Vagina (tissue), 2 donors: ENCODE measurements around the gene ZNF862. TPM values are rescaled to one million over a fixed set of nuclear protein-coding genes. Genes with fewer than 3 reads are reported as not detected.

Source experiments
- DNase-seq, 2 donors: peaks; one replicate each; pipeline ENCODE4 v3.0.0-alpha.2; 2017; ENCODE audit errors: extremely low spot score in 2 of 2
- H3K27ac ChIP-seq: fragments of 200-600 bp; sonication (generic); one replicate; pipeline ENCODE4 v1.5.1; 2019
- H3K27me3 ChIP-seq: fragments of 200-600 bp; sonication (generic); one replicate; pipeline ENCODE4 v1.5.1; 2019
- H3K36me3 ChIP-seq, 2 donors: fragments of 200-600 bp; sonication (generic); one replicate each; pipeline ENCODE4 v1.5.1; 2017 to 2019
- H3K4me1 ChIP-seq: fragments of 200-600 bp; sonication (generic); one replicate; pipeline ENCODE4 v1.5.1; 2019
- H3K4me3 ChIP-seq, 2 donors: fragments of 200-600 bp; sonication (generic); 1 replicate in 1 of 2; 2 replicates in 1 of 2; pipeline ENCODE4 v1.5.1; 2016 to 2019
- H3K9me3 ChIP-seq: fragments of 200-600 bp; sonication (generic); one replicate; pipeline ENCODE4 v1.5.1; 2019
- POLR2A ChIP-seq, 2 donors: fragments of 450-650 bp; IDR thresholded peaks; one replicate each; pipeline ENCODE4 v1.6.1; 2017; ENCODE audit warnings: antibody characterized with exemption in 2 of 2, mild to moderate bottlenecking in 2 of 2, moderate library complexity in 2 of 2
- POLR2AphosphoS5 ChIP-seq, 2 donors: sonication (generic); formaldehyde crosslinking; IDR thresholded peaks; one replicate each; pipeline ENCODE4 v1.9.0; 2017; ENCODE audit warnings: antibody characterized with exemption in 2 of 2, mild to moderate bottlenecking in 2 of 2, low read depth in 1 of 2; ENCODE audit not compliant: insufficient read depth in 1 of 2
- intact Hi-C: fragments of 100-400 bp; cut with DNase I; formaldehyde crosslinking; loops from one replicate; pipeline ENCODE4 v1.15.1; 2023
- total RNA-seq: library from RNA; depleted of rRNA; stranded (reverse); fragments of >200 nt; gene quantifications from one replicate; pipeline ENCODE4 v1.2.3, GENCODE V29; 2016
- TF ChIP-seq, protein P1 (sequence below), 3 experiments: fragments of 450-650 bp in 2 of 3; fragments of 200-600 bp in 1 of 3; sonication (generic) in 1 of 3; IDR thresholded peaks; one replicate each; pipeline ENCODE4 v1.5.1; 2017 to 2019; ENCODE audit warnings: antibody characterized with exemption in 3 of 3, mild to moderate bottlenecking in 2 of 3, moderate library complexity in 2 of 3

The ZNF862 gene
- total RNA-seq, 1 donor from 2014 or later = 21.1 TPM

DNA sequence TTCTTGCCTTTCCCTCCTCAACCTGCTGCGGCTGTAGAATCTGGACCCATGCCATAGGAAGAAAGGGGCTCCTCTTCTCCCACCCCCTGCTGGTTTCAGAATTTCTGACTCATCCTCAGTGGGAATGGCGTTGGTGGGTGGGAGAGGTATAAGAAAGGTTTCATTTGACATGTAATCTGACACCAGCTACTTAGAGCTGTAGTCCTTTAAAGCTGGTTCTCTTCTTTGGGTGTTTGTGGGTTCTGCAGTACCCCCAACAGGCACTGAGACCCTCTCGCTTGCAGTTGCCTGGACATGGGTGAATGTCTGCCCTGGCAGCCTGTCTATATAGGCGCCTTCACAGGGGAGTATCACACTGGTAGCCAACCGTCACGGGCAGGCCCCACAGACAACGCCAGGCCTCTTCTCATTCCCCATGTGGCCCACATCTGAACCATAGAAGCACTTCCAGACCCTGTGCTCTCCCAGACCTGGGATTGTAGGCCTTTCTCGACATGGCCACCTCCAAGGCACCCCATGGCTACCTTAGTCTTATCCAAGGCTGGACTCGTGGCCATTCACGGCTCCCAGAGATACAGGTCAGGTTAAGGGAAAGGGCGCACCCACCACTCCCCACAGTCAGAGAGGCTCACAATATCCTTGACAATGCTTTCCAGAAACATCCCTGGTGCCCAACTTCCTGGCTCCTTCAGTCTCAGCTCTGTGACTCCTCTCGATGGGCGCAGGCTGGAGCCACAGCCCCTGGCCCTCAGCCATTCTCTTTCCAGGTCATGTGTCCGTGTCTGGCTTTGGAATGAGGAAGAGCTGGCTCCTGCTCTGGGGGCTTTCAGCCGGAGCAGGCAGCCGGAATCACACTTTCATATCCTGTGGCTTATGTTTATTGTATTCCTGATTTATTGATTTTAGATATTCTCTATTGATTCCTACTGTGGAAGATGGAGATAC lies 17.5 kb downstream of the ZNF862 start:
- Histone ChIP-seq H3K27ac (no peak overlapping the region), H3K9me3 (no peaks in the 10 kb centered on the region), H3K4me3 (no peak overlapping the region), H3K36me3 (peaks cover 0 to 5% of the 10 kb centered on the region in 2 donors), H3K27me3 (no peaks in the 10 kb centered on the region), H3K4me1 (peaks cover 16% of the 10 kb centered on the region)
- DNase-seq = no peak
- TF ChIP-seq POLR2A (IDR thresholded peaks at IDR 0.05) (no peak), POLR2AphosphoS5 (IDR thresholded peaks at IDR 0.05; ENCODE audit: insufficient read depth in 1 of 2, low read depth in 1 of 2) (no peak)
- TF ChIP-seq, protein P1, sequence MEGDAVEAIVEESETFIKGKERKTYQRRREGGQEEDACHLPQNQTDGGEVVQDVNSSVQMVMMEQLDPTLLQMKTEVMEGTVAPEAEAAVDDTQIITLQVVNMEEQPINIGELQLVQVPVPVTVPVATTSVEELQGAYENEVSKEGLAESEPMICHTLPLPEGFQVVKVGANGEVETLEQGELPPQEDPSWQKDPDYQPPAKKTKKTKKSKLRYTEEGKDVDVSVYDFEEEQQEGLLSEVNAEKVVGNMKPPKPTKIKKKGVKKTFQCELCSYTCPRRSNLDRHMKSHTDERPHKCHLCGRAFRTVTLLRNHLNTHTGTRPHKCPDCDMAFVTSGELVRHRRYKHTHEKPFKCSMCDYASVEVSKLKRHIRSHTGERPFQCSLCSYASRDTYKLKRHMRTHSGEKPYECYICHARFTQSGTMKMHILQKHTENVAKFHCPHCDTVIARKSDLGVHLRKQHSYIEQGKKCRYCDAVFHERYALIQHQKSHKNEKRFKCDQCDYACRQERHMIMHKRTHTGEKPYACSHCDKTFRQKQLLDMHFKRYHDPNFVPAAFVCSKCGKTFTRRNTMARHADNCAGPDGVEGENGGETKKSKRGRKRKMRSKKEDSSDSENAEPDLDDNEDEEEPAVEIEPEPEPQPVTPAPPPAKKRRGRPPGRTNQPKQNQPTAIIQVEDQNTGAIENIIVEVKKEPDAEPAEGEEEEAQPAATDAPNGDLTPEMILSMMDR (IDR thresholded peaks at IDR 0.05) = no peak
- intact Hi-C loops = no loop called here

DNA sequence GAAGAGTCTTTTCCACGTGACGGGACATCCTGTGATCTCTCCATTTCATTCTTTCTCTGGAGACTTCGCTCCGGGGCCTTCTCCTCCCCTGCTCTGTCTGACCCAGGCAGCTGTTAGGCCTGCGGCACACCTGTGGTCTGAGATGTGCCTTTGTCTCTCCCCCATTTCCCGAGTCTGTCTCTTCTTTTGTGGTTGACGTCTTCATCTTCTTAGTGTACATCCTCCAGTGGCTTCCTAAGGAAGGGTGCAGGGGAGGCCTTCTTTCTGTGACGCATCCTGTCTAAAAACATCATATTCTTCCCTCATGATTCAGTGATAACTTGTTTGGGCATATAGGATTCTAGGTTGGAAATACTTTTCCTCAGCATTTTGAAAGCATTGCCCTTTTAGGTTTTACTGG lies 18.4 kb downstream of the ZNF862 start:
- DNase-seq = no peak
- Histone ChIP-seq H3K27ac (no peak overlapping the region), H3K9me3 (no peaks in the 10 kb centered on the region), H3K4me3 (no peak overlapping the region), H3K27me3 (no peaks in the 10 kb centered on the region), H3K36me3 (peaks cover 0 to 15% of the 10 kb centered on the region in 2 donors), H3K4me1 (peaks cover 16% of the 10 kb centered on the region)
- TF ChIP-seq POLR2A (IDR thresholded peaks at IDR 0.05) (no peak), POLR2AphosphoS5 (IDR thresholded peaks at IDR 0.05; ENCODE audit: insufficient read depth in 1 of 2, low read depth in 1 of 2) (no peak)
- TF ChIP-seq, protein P1 (IDR thresholded peaks at IDR 0.05) = no peak
- intact Hi-C loops = no loop called here

DNA sequence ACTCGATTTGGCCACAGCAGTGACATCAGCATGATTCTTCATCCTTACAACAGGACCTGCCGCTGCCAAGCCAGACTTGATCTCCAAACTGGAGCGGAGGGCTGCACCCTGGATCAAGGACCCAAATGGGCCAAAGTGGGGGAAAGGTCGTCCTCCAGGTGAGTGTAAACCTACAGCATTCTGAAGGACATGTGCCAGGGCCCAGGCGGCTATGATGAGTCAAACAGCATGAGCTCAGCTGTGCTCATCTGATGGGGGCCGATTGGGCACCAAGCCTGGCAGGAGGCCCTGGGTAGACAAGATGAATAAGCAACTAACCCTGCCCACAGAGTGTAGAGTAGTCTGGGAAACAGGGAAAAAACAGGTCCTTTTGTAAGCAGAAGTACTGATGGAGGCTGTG lies 21.2 kb downstream of the ZNF862 start:
- peaks cover 0 to 31% of the 10 kb centered on the region in 2 donors for H3K36me3 ChIP-seq
- DNase-seq = no peak

DNA sequence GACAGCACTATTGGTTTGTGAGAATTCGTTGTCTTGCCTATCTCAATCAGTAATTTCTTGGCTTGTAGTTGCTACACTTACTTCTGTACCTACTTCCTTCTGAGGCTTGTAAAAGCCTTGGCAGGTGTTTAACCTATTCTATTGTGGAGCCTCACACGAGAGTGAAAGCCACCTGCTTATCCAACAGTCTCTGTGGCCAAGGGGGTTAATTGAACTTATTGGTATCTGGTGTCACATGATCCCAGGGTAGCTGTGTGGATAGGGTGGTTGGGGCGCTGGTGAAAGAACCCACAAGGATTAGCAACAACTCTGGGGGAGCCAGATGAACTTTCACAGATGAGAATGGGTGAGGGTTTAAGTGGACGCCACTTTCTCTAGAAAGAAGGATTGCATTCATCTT lies 21.7 kb downstream of the ZNF862 start:
- Histone ChIP-seq H3K9me3 (no peaks in the 10 kb centered on the region), H3K36me3 (peaks cover 0 to 36% of the 10 kb centered on the region in 2 donors), H3K4me3 (no peak overlapping the region), H3K27me3 (no peaks in the 10 kb centered on the region), H3K27ac (no peak overlapping the region), H3K4me1 (peaks cover 8% of the 10 kb centered on the region)
- DNase-seq = no peak
- intact Hi-C loops = no loop called here
- TF ChIP-seq, protein P1 (IDR thresholded peaks at IDR 0.05) = no peak
- TF ChIP-seq POLR2A (IDR thresholded peaks at IDR 0.05) (no peak), POLR2AphosphoS5 (IDR thresholded peaks at IDR 0.05; ENCODE audit: insufficient read depth in 1 of 2, low read depth in 1 of 2) (no peak)

More for the DNA sequence above, 21.2 kb downstream of the ZNF862 start:
- intact Hi-C loops = no loop called here
- no peak overlapping the region for H3K4me3 ChIP-seq
- TF ChIP-seq POLR2AphosphoS5 (IDR thresholded peaks at IDR 0.05; ENCODE audit: insufficient read depth in 1 of 2, low read depth in 1 of 2) (no peak), POLR2A (IDR thresholded peaks at IDR 0.05) (no peak)
- TF ChIP-seq, protein P1 (IDR thresholded peaks at IDR 0.05) = no peak
- peaks cover 13% of the 10 kb centered on the region for H3K4me1 ChIP-seq
- H3K9me3 ChIP-seq = no peaks in the 10 kb centered on the region
- no peaks in the 10 kb centered on the region for H3K27me3 ChIP-seq
- H3K27ac ChIP-seq = no peak overlapping the region
